ENCODE measurements around the gene FNDC11.
"Not testable (repeated sequence)": the region's sequence is repeated elsewhere in the genome, so short reads cannot be mapped to it uniquely, and the experiment has no call there.

The FNDC11 gene, protein sequence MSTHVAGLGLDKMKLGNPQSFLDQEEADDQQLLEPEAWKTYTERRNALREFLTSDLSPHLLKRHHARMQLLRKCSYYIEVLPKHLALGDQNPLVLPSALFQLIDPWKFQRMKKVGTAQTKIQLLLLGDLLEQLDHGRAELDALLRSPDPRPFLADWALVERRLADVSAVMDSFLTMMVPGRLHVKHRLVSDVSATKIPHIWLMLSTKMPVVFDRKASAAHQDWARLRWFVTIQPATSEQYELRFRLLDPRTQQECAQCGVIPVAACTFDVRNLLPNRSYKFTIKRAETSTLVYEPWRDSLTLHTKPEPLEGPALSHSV

GRCh38 chr20:63553933-63554290 is at the start of gene FNDC11:
Gene FNDC11 (plus strand): TSS chr20:63554159. CDS start chr20:63555664, 1,505 bp downstream.
- peak; percentile 51 for DNase-seq

DNA sequence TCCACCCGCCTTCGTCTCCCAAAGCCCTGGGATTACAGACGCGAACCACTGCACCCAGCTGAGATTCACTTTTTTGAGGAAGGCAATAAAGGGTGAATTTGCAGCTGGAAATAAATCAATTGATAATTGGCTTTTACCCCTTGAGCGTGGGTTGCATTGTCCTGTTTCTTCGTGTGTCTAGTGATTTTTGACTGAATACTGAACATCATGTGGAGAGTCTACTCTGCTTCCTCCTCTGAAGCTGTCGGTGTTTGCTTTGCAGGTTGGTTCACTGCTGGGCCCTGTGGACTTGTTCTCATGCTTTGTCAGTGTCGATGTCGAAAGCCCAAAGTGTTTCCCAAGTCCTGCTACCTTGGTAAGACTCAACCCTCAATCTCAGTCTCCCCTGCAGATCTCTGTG is 49.3 kb upstream of the FNDC11 start:
- DNase-seq: no peak

DNA sequence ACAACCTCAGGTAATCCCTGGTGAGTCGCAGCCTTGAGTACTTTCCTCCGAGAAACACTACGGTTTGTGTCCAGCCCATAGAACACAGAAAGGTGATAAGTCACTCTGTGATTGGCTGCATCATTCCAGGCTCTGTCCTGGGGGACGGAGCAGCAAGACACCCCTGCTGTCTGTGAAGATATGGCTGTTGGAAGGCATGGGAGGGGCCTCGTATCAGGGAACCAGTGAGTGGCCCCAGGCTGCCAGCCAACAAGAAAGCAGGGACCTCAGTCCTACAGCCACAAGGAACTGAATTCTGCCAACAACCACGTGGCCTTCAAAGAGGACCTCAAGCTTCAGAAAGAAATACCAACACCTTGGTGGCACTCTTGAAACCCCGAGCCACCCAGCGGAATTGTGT is 48.7 kb upstream of the FNDC11 start:
- DNase-seq: no peak

- no peak for DNase-seq
Observed at GRCh38 chr20:63505723-63506122, 48.2 kb upstream of the FNDC11 start.

GRCh38 chr20:63507083-63507743 is 46.7 kb upstream of the FNDC11 start:
- DNase-seq: no peak

- DNase-seq: no peak
Observed at GRCh38 chr20:63508072-63508768, 45.7 kb upstream of the FNDC11 start.

GRCh38 chr20:63509088-63509564 is 44.8 kb upstream of the FNDC11 start:
- no peak for DNase-seq

DNA sequence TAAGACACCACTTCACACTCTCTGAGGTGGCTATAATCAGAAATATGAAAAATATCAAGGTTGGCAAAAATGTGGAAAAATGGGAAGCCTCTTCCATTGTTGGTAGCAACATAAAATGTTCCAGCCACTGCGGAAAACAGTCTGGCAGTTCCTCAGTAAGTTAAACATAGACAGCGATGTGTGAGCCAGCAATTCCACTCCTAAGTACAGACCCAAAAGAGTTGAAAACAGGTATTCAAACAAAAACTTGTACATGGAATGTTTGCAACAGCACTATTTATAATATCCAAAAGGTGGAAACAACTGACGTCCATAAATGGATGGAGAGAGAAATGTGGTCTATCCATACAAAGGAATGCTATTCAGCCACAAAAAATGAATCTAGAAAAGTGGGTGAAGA is 40.8 kb upstream of the FNDC11 start:
- DNase-seq: no peak

GRCh38 chr20:63514520-63514919 is 39.4 kb upstream of the FNDC11 start:
- not testable (repeated sequence) for DNase-seq

DNA sequence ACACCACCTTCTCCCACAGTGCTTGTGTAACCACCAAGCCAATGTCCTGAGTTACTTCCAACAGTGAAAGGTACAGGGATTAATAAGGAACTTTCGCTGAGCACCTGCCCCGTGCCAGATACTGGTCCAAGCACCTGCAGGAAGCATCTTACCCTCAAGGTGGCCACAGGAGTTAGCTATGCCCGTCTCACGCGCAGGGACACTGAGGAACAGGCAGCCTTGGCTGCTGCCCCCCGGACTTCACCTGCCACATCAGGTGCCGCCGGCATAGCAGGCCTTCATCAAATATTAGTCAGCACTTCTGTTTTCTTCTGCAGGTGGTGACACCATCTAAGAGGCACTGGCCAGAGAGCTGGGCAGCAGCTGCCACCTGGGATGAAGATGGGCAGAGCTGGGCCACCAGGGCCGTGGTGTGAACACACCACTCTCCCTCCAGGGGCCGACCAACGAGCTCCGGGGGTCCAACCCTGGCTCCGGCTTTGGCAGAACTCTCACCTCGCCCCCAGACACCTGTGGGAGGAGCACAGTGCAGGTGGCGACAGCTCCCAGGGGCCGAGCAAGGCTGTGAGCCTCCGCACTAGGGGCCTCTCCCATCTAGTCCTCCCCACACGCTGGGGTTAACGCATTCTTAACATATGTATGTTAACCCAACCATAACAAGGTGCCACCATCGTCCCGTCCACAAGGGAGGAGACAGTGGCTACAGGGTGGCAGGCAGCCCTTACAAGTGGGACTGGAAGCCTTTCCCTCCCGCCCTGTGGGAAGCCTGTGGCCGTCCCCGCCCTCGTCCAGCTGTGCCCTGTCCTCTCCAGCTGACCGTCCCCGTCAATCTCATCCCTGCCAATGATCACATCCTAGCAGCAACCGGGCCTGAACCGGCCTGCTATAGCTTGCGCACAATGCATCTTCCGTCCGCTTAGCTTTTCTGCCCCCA is 36.3 kb upstream of the FNDC11 start:
- DNase-seq: no peak

- DNase-seq: no peak
Observed at GRCh38 chr20:63518351-63518861, 35.6 kb upstream of the FNDC11 start.

DNA sequence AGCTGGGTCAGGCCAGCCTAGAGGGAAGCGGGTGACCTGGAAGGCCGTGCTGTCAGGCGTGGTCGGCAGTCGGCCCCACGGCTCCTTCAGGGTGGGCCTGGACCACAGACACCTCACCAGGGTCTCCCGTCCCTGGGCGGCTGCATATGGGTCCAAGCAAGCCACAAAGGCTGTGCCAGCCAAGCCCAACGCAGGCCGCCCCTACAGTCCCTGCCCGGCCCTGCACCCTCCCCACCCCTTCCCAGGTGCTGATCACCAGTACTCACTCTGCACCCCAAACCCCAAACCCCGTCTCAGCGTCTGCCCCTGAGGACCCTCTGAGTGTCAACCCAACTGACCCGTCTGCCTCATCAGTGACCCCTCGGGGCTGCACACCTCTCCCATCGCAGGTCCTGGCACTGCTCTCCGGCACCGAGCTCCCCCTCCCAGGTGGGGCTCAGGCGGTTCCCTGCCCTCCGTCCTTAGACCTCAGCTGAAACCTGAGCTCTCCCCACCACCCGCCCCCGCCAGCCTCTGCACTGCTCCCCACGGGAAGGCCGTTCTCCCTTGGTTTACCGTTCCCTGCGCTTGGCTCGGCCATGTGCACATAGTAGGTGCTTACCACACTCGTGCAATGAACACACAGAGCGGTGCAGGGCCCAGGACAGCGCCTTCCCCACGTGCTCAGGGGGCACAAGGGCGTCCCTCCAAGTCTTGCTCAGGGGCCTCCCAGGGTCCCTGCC is 34.9 kb upstream of the FNDC11 start:
- DNase-seq: no peak

GRCh38 chr20:63519668-63520503 is 34.1 kb upstream of the FNDC11 start:
- peak; percentile 62 for DNase-seq

- peak; percentile 84 for DNase-seq
Observed at GRCh38 chr20:63520504-63520933, 33.4 kb upstream of the FNDC11 start, which contains the start of gene PPDPF. Gene PPDPF (plus strand): TSS chr20:63520765. CDS start chr20:63521309, 544 bp downstream.

DNA sequence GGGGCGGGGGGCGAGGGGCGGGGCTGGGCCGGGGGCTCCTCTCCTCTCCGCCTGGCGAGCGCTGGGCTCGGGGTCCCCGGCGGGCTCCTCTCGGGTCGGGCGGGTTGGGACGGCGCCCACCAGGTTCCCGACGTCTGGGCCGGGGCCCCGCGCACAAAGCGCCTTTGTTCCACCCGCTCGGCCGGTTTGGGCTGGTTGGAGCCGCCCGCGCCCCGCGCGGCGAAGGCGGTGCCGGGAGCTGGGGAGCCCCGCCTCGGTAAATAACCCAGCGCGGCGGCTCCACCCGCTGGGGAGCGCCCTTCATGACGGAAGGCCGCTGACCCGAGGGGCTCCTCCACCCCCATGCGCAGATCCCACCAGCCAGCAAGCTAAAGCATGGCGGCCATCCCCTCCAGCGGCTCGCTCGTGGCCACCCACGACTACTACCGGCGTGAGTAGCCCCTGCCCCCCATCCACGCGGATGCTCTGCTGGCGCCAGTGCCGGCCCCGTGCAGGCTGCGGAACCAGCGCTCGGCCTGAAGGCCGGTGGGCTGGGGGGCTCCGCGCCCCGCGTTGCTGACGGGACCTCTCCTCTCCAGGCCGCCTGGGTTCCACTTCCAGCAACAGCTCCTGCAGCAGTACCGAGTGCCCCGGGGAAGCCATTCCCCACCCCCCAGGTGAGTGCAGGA is 32.9 kb upstream of the FNDC11 start:
- peak; percentile 73 for DNase-seq

DNA sequence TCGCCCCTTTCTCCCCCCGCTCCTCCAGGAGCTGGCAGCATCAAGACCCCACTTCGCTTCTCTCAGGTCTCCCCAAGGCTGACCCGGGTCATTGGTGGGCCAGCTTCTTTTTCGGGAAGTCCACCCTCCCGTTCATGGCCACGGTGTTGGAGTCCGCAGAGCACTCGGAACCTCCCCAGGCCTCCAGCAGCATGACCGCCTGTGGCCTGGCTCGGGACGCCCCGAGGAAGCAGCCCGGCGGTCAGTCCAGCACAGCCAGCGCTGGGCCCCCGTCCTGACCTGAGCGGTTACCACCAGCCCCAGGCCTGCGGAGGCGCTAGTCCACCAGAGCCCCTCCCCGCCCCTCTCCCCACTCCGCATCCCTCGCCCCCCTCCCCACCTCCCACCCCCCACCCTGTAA is 32.4 kb upstream of the FNDC11 start:
- no peak for DNase-seq

GRCh38 chr20:63522091-63522868 is 31.7 kb upstream of the FNDC11 start:
- DNase-seq: no peak

- DNase-seq: no peak
Observed at GRCh38 chr20:63522981-63523611, 30.9 kb upstream of the FNDC11 start.

DNA sequence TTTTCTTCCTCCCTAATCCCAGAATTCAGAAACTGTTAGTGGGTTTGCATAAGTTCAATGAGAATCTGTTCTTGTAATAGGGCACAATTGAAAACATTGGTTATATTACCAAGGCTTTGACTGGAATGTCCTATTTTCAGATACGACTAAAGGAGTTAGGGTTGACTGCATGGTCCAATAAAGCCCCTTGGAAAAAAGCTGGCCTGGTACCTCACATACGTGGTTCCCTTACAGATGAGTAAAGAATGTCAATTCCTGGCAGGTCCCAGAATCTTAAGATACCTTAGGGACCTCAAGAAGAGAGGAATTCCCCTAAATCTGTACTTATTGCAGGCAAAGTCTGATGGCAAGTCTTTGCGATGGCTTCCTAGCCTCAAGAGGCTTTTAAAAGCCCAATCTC is 28.8 kb upstream of the FNDC11 start:
- DNase-seq: no peak
